ENCODE measurements around the gene PLEKHM3.
A peak's percentile ranks its signal among the peaks of the same experiment; 100 is the strongest.
"Not testable (repeated sequence)": the region's sequence is repeated elsewhere in the genome, so short reads cannot be mapped to it uniquely, and the experiment has no call there.

The PLEKHM3 gene

GRCh38 chr2:207819839-207820784 is 205.2 kb downstream of the PLEKHM3 start:
- DNase-seq: no peak
- in situ Hi-C loops (cut with MboI; ENCODE audit: low pct_unique_long_range_greater_than_20kb, low sequenced_read_pairs): no loop called here

GRCh38 chr2:207819021-207819797 is 206.1 kb downstream of the PLEKHM3 start:
- in situ Hi-C loops (cut with MboI; ENCODE audit: low pct_unique_long_range_greater_than_20kb, low sequenced_read_pairs): no loop called here

GRCh38 chr2:207816546-207816945 is 208.8 kb downstream of the PLEKHM3 start:
- in situ Hi-C loops (cut with MboI; ENCODE audit: low pct_unique_long_range_greater_than_20kb, low sequenced_read_pairs): no loop called here
- no peak for DNase-seq

More at GRCh38 chr2:207819021-207819797, 206.1 kb downstream of the PLEKHM3 start:
- DNase-seq: no peak

GRCh38 chr2:207815254-207815653 is 210.1 kb downstream of the PLEKHM3 start:
- no peak for DNase-seq
- in situ Hi-C loops (cut with MboI; ENCODE audit: low pct_unique_long_range_greater_than_20kb, low sequenced_read_pairs): no loop called here

- DNase-seq: no peak
- in situ Hi-C loops (cut with MboI; ENCODE audit: low pct_unique_long_range_greater_than_20kb, low sequenced_read_pairs): no loop called here
Observed at GRCh38 chr2:207813942-207814341, 211.4 kb downstream of the PLEKHM3 start.

GRCh38 chr2:207813221-207813916 is 212.0 kb downstream of the PLEKHM3 start:
- in situ Hi-C loops (cut with MboI; ENCODE audit: low pct_unique_long_range_greater_than_20kb, low sequenced_read_pairs): no loop called here
- DNase-seq: no peak

- in situ Hi-C loops (cut with MboI; ENCODE audit: low pct_unique_long_range_greater_than_20kb, low sequenced_read_pairs): no loop called here
- DNase-seq: no peak
Observed at GRCh38 chr2:207812726-207813080, 212.6 kb downstream of the PLEKHM3 start.

GRCh38 chr2:207812058-207812725 is 213.1 kb downstream of the PLEKHM3 start:
- in situ Hi-C loops (cut with MboI; ENCODE audit: low pct_unique_long_range_greater_than_20kb, low sequenced_read_pairs): no loop called here
- no peak for DNase-seq

- in situ Hi-C loops (cut with MboI; ENCODE audit: low pct_unique_long_range_greater_than_20kb, low sequenced_read_pairs); DNase-seq: not testable (repeated sequence)
Observed at GRCh38 chr2:207811658-207812057, 213.7 kb downstream of the PLEKHM3 start.

- DNase-seq: no peak
Observed at GRCh38 chr2:207810200-207810788, 215.0 kb downstream of the PLEKHM3 start.

GRCh38 chr2:207808119-207808518 is 217.2 kb downstream of the PLEKHM3 start:
- no peak for DNase-seq
- in situ Hi-C loops (cut with MboI; ENCODE audit: low pct_unique_long_range_greater_than_20kb, low sequenced_read_pairs): no loop called here

More at GRCh38 chr2:207810200-207810788, 215.0 kb downstream of the PLEKHM3 start:
- in situ Hi-C loops (cut with MboI; ENCODE audit: low pct_unique_long_range_greater_than_20kb, low sequenced_read_pairs): no loop called here

- no peak for DNase-seq
- in situ Hi-C loops (cut with MboI; ENCODE audit: low pct_unique_long_range_greater_than_20kb, low sequenced_read_pairs): no loop called here
Observed at GRCh38 chr2:207807516-207807915, 217.8 kb downstream of the PLEKHM3 start.

- no peak for DNase-seq
- in situ Hi-C loops (cut with MboI; ENCODE audit: low pct_unique_long_range_greater_than_20kb, low sequenced_read_pairs): no loop called here
Observed at GRCh38 chr2:207805566-207806226, 219.6 kb downstream of the PLEKHM3 start.

- no peak for DNase-seq
- in situ Hi-C loops (cut with MboI; ENCODE audit: low pct_unique_long_range_greater_than_20kb, low sequenced_read_pairs): no loop called here
Observed at GRCh38 chr2:207802650-207803049, 222.7 kb downstream of the PLEKHM3 start.

- no peak for DNase-seq
- in situ Hi-C loops (cut with MboI; ENCODE audit: low pct_unique_long_range_greater_than_20kb, low sequenced_read_pairs): no loop called here
Observed at GRCh38 chr2:207801259-207801658, 224.1 kb downstream of the PLEKHM3 start.

GRCh38 chr2:207796585-207797350 is 228.6 kb downstream of the PLEKHM3 start:
- in situ Hi-C loops (cut with MboI; ENCODE audit: low pct_unique_long_range_greater_than_20kb, low sequenced_read_pairs): no loop called here
- DNase-seq: no peak

- DNase-seq: peak; percentile 63
Observed at GRCh38 chr2:207792244-207792785, 233.0 kb downstream of the PLEKHM3 start.

More at GRCh38 chr2:207792244-207792785, 233.0 kb downstream of the PLEKHM3 start:
- in situ Hi-C loops (cut with MboI; ENCODE audit: low pct_unique_long_range_greater_than_20kb, low sequenced_read_pairs): no loop called here

Measured in KBM-7 (cell line).